Measurements from ENCODE around the gene NDUFB2. TPM values are rescaled to one million over a fixed set of nuclear protein-coding genes. Genes with fewer than 3 reads are reported as not detected.

The NDUFB2 gene
- polyA plus RNA-seq, 3 donors from 2014 or later = 742 to 1,051 (median 942) TPM

GRCh38 chr7:140745266-140746058 lies 49.0 kb downstream of the NDUFB2 start:
- peaks cover 13 to 18% of the 10 kb centered on the region in 2 donors for H3K4me1 Mint-ChIP-seq
- peaks cover 10 to 26% (median 20%) of the 10 kb centered on the region in 3 donors for H3K36me3 Mint-ChIP-seq
- H3K4me3 Mint-ChIP-seq = no peak overlapping the region
- no peak overlapping the region for H3K27ac Mint-ChIP-seq
- no peaks in the 10 kb centered on the region for H3K9me3 Mint-ChIP-seq
- no peak for DNase-seq
- no peaks in the 10 kb centered on the region for H3K27me3 Mint-ChIP-seq (ENCODE audit: low read depth in 3 of 3)

GRCh38 chr7:140746751-140747150 lies 50.2 kb downstream of the NDUFB2 start:
- Mint-ChIP-seq H3K36me3 (peaks cover 10 to 26% (median 20%) of the 10 kb centered on the region in 3 donors), H3K27me3 (ENCODE audit: low read depth in 3 of 3) (no peaks in the 10 kb centered on the region), H3K4me1 (peaks cover 3 to 8% of the 10 kb centered on the region in 2 donors), H3K27ac (no peak overlapping the region), H3K9me3 (no peaks in the 10 kb centered on the region), H3K4me3 (no peak overlapping the region)
- no peak for DNase-seq

- Mint-ChIP-seq H3K4me3 (no peak overlapping the region), H3K27ac (no peak overlapping the region), H3K9me3 (no peaks in the 10 kb centered on the region), H3K27me3 (ENCODE audit: low read depth in 3 of 3) (no peaks in the 10 kb centered on the region), H3K4me1 (no peaks in the 10 kb centered on the region), H3K36me3 (peaks cover 7 to 23% (median 20%) of the 10 kb centered on the region in 3 donors)
- no peak for DNase-seq
These were observed 56.0 kb downstream of the NDUFB2 start for GRCh38 chr7:140752533-140752932.

GRCh38 chr7:140754506-140754905 lies 58.0 kb downstream of the NDUFB2 start:
- H3K36me3 Mint-ChIP-seq = peaks cover 2 to 19% (median 15%) of the 10 kb centered on the region in 3 donors
- no peak for DNase-seq
- H3K27ac Mint-ChIP-seq = no peak overlapping the region
- no peaks in the 10 kb centered on the region for H3K27me3 Mint-ChIP-seq (ENCODE audit: low read depth in 3 of 3)
- no peak overlapping the region for H3K4me3 Mint-ChIP-seq
- no peaks in the 10 kb centered on the region for H3K9me3 Mint-ChIP-seq
- no peaks in the 10 kb centered on the region for H3K4me1 Mint-ChIP-seq

Other genes starting within 250 kb of the NDUFB2 start
- gene MKRN1, start 217.2 kb upstream of the NDUFB2 start, polyA plus RNA-seq = 100 to 1,000 TPM in 2 of 3 donors, 10 to 100 TPM in 1; 86.5 to 163 (median 135) TPM
- not detected for gene DENND2A, start 55.9 kb upstream of the NDUFB2 start, polyA plus RNA-seq
- 10 to 100 TPM; 27.8 to 37.1 (median 33.9) TPM for gene ADCK2, start 23.8 kb upstream of the NDUFB2 start, polyA plus RNA-seq
- gene BRAF, start 228.2 kb downstream of the NDUFB2 start, polyA plus RNA-seq = 10 to 100 TPM in 1 of 3 donors, 1 to 10 TPM in 2; 4.9 to 13.2 (median 5.4) TPM